Aorta (tissue), 5 donors: Measurements from ENCODE around the gene FAR1. TPM values are rescaled to one million over a fixed set of nuclear protein-coding genes. Genes with fewer than 3 reads are reported as not detected.
A peak's percentile ranks its signal among the peaks of the same experiment; 100 is the strongest.

Source experiments
- ATAC-seq: fragments of 200-7000 bp; cut with Tn5 transposase; one replicate; pipeline ENCODE4 v1.9.1; 2022; ENCODE audit warnings: moderate library complexity; ENCODE audit not compliant: low FRiP score
- DNase-seq, 2 donors: peaks; one replicate each; pipeline ENCODE4 v3.0.0-alpha.2; 2020
- H3K27ac ChIP-seq, 2 donors: one replicate each; pipeline ENCODE4 v1.5.1; 2013; ENCODE audit warnings: low read length in 2 of 2, mild to moderate bottlenecking in 2 of 2, moderate library complexity in 2 of 2, control low read depth in 1 of 2, inconsistent platforms in 1 of 2, low read depth in 1 of 2
- H3K27me3 ChIP-seq, 2 donors: one replicate each; pipeline ENCODE4 v1.6.1; 2013; ENCODE audit warnings: control low read depth in 1 of 2, low read length in 1 of 2, mild to moderate bottlenecking in 1 of 2, moderate library complexity in 1 of 2; ENCODE audit not compliant: insufficient read depth in 2 of 2, control insufficient read depth in 1 of 2
- H3K36me3 ChIP-seq, 2 donors: one replicate each; pipeline ENCODE4 v1.6.1; 2013; ENCODE audit warnings: control low read depth in 1 of 2, low read length in 1 of 2, mild to moderate bottlenecking in 1 of 2; ENCODE audit not compliant: insufficient read depth in 2 of 2, control insufficient read depth in 1 of 2
- H3K4me1 ChIP-seq, 2 donors: one replicate each; pipeline ENCODE4 v1.6.1; 2013; ENCODE audit warnings: low read length in 2 of 2, control low read depth in 1 of 2, mild to moderate bottlenecking in 1 of 2, moderate library complexity in 1 of 2; ENCODE audit not compliant: insufficient read depth in 2 of 2, control insufficient read depth in 1 of 2
- H3K4me3 ChIP-seq, 2 donors: one replicate each; pipeline ENCODE4 v1.5.1; 2013; ENCODE audit warnings: low read length in 2 of 2, control low read depth in 1 of 2, mild to moderate bottlenecking in 1 of 2
- H3K9me3 ChIP-seq: one replicate; pipeline ENCODE4 v1.6.1; 2013; ENCODE audit warnings: mild to moderate bottlenecking, low read length; ENCODE audit not compliant: control insufficient read depth
- WGBS, 2 donors: extraction: QIAGEN DNeasy Blood & Tissue Kit; methylation state at CpG; one replicate each; pipeline ENCODE4 v1.1.7; 2013; 5-methylcytosine and 5-hydroxymethylcytosine counted together
- intact Hi-C, 2 donors: fragments of 100-400 bp; cut with DNase I; formaldehyde crosslinking; loops; one replicate each; pipeline versions ENCODE4 v1.14.2 to v1.15.0; 2022
- polyA plus RNA-seq, 2 donors: library from polyadenylated mRNA; stranded (reverse); fragments of 200-250 nt; gene quantifications; one replicate each; pipeline ENCODE4 v1.2.3, GENCODE V29; 2013
- total RNA-seq, 2 donors: library from RNA; stranded (reverse); fragmentation: NEBNext Ultra II Directional; extraction: Animal tissue kit (Norgen Biotek cat#: 25700); gene quantifications; one replicate each; pipeline ENCODE4 v1.2.1, GENCODE V29; 2021
- donor health status: healthy with polysubstance abuse.
- donor health status: Bipolar disorder and iron deficiency.
- donor health status: DM: no; HTN: no; CAD: no.
- donor health status: DM: no; HTN: no; CAD: no.
- donor health status: DM: yes; HTN: yes; CAD: no.

FAR1 gene
- total and polyA plus RNA-seq, 4 donors, result 13.4 to 81.8 (median 44.7) TPM

DNA sequence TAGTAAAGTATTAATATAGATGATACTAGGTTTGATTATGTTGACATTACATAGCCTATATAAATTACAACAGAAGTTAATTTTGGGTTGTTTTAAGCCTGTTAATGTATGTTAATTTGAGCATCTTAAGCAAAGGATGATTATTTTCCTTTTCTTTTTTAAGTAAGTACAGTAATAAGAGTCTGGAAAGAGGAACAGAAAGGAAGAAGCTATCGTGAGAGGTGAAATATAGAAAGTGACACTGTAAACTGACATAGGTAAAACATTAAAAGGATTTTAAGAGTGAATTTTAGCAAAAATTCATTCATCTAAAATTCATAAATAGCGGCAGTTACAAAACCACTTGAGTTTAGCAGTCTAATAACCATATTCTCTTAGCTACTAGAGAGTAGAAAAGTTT, 45.5 kb downstream of the FAR1 start:
- H3K4me3 ChIP-seq, result no peak overlapping the region
- DNase-seq, result no peak
- peaks cover 0 to 2% of the 10 kb centered on the region in 2 donors for H3K4me1 ChIP-seq
- no peak overlapping the region for H3K27ac ChIP-seq
- H3K9me3 ChIP-seq, result no peaks in the 10 kb centered on the region
- peaks cover 2 to 5% of the 10 kb centered on the region in 2 donors for H3K36me3 ChIP-seq
- intact Hi-C loops, result no loop called here
- WGBS, 2 donors, result 88 to 96% methylated on average over 2 of the region's 2 CpGs
- no peak for ATAC-seq
- H3K27me3 ChIP-seq, result no peaks in the 10 kb centered on the region

DNA sequence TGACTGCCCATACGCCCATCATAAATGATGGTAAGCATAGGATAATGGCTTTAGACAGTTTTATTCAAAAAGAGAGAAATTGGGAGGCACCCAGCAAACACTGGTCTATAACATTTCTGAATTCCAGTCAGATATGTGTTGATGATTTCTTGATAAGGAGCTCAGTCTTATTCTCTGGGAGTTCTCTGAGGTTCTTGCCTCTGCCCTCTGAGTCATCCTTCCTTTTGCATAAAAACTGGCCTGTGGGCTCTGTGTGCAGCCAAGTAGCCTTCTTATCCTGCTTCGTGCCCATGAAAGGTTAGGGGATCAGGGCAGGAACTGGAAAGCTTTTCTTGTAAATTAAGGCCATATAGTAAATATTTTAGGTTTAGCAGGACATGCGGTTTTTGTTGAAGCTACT, 48.9 kb downstream of the FAR1 start:
- ATAC-seq (no peak), DNase-seq (no peak)
- 72 to 77% methylated on average over 3 of the region's 3 CpGs for WGBS, 2 donors
- H3K4me3 ChIP-seq, result no peak overlapping the region
- no peaks in the 10 kb centered on the region for H3K9me3 ChIP-seq
- no peaks in the 10 kb centered on the region for H3K27me3 ChIP-seq
- H3K4me1 ChIP-seq, result peaks cover 0 to 2% of the 10 kb centered on the region in 2 donors
- H3K36me3 ChIP-seq, result peaks cover 2 to 6% of the 10 kb centered on the region in 2 donors
- no peak overlapping the region for H3K27ac ChIP-seq
- intact Hi-C loops, result no loop called here

DNA sequence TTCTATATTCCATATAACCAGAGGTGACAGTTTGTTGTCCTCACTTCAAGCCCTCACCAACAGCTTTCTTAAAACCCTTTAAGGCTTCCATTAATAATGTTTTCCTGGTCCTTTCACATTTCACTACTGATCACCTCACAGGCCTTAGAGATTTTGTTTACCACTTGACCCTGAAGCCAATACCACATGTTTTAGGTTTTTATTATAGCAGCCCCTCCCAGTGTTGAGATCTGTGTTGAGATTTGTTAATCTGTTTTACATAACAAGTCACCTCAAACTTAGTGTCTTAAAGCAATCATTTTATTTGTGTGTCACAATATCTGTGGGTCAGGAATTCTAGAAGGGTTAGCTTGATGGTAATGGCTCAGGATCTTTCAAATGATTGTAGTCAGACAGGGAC, 49.9 kb downstream of the FAR1 start:
- intact Hi-C loops, result no loop called here
- ATAC-seq, result no peak

DNA sequence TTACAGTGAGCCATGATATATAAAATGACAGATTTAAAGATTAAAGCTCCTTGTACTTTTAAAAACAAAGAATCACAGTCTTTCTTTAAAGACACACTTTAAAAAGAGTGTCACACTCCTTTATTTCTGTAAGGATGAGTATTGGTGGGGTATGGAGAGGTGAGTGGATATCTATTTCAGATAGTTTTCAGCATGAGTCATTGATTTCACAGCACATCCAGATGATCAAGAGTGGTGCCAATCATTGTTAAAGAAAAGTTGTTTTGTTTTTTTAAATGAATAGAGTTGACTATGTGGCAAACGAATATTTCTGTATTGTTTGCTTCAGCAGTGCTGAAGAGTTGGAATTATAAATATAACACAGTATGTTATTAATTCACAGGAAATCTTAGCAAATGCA, 52.5 kb downstream of the FAR1 start:
- Histone ChIP-seq H3K36me3 (peaks cover 2 to 6% of the 10 kb centered on the region in 2 donors), H3K4me1 (peaks cover 0 to 2% of the 10 kb centered on the region in 2 donors), H3K9me3 (no peaks in the 10 kb centered on the region), H3K27me3 (no peaks in the 10 kb centered on the region), H3K27ac (no peak overlapping the region), H3K4me3 (no peak overlapping the region)
- DNase-seq, result no peak
- 55 to 67% methylated on average over 1 of the region's 1 CpG for WGBS, 2 donors
- intact Hi-C loops, result no loop called here
- ATAC-seq, result no peak

More for the DNA sequence above, 49.9 kb downstream of the FAR1 start:
- H3K36me3 ChIP-seq, result peaks cover 2 to 6% of the 10 kb centered on the region in 2 donors
- H3K27ac ChIP-seq, result no peak overlapping the region
- no peak for DNase-seq
- H3K27me3 ChIP-seq, result no peaks in the 10 kb centered on the region
- no peak overlapping the region for H3K4me3 ChIP-seq
- H3K4me1 ChIP-seq, result peaks cover 0 to 2% of the 10 kb centered on the region in 2 donors
- no peaks in the 10 kb centered on the region for H3K9me3 ChIP-seq

DNA sequence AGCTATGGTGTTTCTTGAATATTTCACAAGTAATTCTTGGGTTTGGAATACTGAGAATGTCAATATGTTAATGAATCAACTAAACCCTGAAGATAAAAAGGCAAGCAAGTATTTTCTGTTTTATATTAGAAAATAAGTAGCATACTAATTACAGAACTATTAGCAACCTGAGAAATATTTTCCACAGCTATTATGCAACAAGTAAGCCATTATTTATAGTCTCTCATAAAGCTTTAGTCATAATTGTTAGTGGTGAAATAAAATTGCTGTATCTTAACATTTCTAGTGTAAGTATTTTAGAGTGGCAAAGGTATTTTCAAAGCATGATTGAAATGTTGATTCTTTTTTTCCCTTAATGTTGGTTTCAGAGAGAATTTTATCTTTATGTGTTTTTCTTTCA, 53.3 kb downstream of the FAR1 start:
- intact Hi-C loops, result no loop called here
- Histone ChIP-seq H3K27me3 (no peaks in the 10 kb centered on the region), H3K4me1 (peaks cover 0 to 2% of the 10 kb centered on the region in 2 donors), H3K36me3 (peaks cover 2 to 6% of the 10 kb centered on the region in 2 donors), H3K4me3 (no peak overlapping the region), H3K9me3 (no peaks in the 10 kb centered on the region), H3K27ac (no peak overlapping the region)
- no peak for ATAC-seq
- no peak for DNase-seq

DNA sequence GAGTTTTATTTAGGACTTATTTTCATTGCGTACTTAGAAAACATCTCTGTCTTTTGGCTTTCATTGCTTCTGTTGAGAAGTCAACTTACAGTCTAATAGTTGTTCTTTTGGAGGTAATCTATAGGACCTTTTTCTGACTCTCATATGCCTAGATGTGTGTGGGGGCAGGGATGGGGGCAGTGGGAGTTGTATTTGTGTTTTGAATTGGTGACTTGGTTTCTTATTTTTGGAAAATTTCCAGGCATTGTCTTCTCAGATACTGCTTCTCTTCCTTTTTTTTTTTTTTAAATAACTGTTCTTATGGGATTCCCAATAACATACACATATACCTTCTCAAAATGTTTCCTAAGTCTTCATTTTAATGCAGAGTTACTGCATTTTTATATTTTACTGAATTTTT, 58.0 kb downstream of the FAR1 start:
- Histone ChIP-seq H3K36me3 (peaks cover 0 to 1% of the 10 kb centered on the region in 2 donors), H3K9me3 (no peaks in the 10 kb centered on the region), H3K4me1 (no peaks in the 10 kb centered on the region), H3K27me3 (no peaks in the 10 kb centered on the region), H3K4me3 (no peak overlapping the region), H3K27ac (no peak overlapping the region)
- ATAC-seq (no peak), DNase-seq (no peak)
- intact Hi-C loops, result no loop called here
- 93 to 96% methylated on average over 1 of the region's 1 CpG for WGBS, 2 donors

DNA sequence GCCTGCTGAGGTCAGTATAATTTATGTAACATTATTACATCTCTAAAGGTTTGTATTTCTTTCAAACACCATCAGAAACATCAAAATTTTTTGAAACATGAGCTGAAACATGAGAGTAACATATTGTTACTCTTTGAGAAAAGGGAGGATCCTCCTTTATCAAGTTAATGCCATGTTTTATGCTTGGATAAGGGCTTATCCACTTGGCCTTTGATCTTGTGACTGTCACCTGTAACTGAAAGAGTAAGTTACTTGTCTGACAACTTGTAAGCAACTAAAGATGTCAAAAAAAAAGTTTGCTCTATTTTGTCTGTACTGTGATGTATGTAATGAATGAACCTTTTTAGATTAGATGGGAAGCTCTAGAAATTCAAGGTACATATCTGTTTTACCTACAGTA, 59.6 kb downstream of the FAR1 start:
- Histone ChIP-seq H3K4me3 (no peak overlapping the region), H3K27me3 (no peaks in the 10 kb centered on the region), H3K36me3 (peaks cover 0 to 1% of the 10 kb centered on the region in 2 donors), H3K27ac (no peak overlapping the region), H3K4me1 (no peaks in the 10 kb centered on the region), H3K9me3 (no peaks in the 10 kb centered on the region)
- ATAC-seq (no peak), DNase-seq (no peak)
- intact Hi-C loops, result no loop called here

DNA sequence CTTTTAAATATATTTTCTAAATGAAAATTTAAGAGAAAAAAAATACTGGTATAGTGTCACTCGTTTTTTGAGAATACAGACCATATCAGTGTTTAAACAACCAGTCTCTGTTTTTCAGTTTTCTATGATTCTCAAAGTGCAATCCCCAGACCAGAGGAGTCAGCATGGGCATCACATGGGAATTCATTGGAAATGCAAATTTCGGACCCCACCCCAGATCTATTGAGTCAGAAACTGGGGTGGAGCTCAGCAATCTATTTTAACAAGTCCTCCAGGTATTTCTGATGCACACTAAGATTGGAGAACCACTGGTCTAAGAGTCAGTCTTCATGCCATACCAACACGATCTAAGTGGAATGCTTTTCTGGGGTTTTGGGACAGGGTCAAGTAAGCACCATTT, 66.1 kb downstream of the FAR1 start:
- no peak overlapping the region for H3K27ac ChIP-seq
- intact Hi-C loops, result no loop called here
- ATAC-seq (no peak), DNase-seq (no peak)
- H3K9me3 ChIP-seq, result no peaks in the 10 kb centered on the region
- no peak overlapping the region for H3K4me3 ChIP-seq
- WGBS, 2 donors, result 82 to 86% methylated on average over 3 of the region's 3 CpGs
- no peaks in the 10 kb centered on the region for H3K4me1 ChIP-seq
- no peaks in the 10 kb centered on the region for H3K27me3 ChIP-seq
- no peaks in the 10 kb centered on the region for H3K36me3 ChIP-seq

DNA sequence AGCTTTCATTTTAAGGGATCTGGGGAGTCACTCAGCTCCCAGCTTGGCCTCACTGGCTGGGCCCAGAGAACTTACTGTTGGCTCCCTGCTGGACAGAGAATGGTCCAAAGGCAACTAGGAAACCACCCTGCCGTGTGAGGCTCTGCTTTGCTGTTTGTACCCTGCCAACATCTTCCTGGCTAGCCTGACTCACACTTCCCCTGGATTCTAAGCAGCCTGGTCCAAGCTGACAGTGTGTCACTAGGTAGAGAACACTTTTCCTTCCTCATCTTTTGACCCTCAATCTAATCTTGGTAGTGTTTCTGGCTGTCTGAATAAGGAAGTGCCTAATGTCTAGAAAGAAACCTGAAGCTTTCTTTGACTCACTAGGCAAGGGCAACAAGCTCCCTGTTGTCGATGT, 76.7 kb downstream of the FAR1 start:
- peaks cover 2% of the 10 kb centered on the region for H3K9me3 ChIP-seq
- no peak for DNase-seq
- no peaks in the 10 kb centered on the region for H3K36me3 ChIP-seq
- no peaks in the 10 kb centered on the region for H3K4me1 ChIP-seq
- WGBS, 2 donors, result 48 to 55% methylated on average over 2 of the region's 2 CpGs
- H3K4me3 ChIP-seq, result no peak overlapping the region
- intact Hi-C loops, result no loop called here
- H3K27me3 ChIP-seq, result no peaks in the 10 kb centered on the region
- peak; percentile 29 for ATAC-seq
- no peak overlapping the region for H3K27ac ChIP-seq
